Skeletal muscle satellite cell (primary cell): ENCODE measurements around the gene AUTS2.

Source experiments
- H3K27me3 ChIP-seq: 2 replicates; pipeline ENCODE4 v1.7.0; 2013; ENCODE audit warnings: low read length; ENCODE audit not compliant: control insufficient read depth, insufficient read depth
- H3K36me3 ChIP-seq: 2 replicates; pipeline ENCODE4 v1.7.0; 2013; ENCODE audit warnings: mild to moderate bottlenecking, control low read depth, low read length; ENCODE audit not compliant: insufficient read depth
- H3K4me1 ChIP-seq: 2 replicates; pipeline ENCODE4 v1.7.0; 2013; ENCODE audit warnings: low read length; ENCODE audit not compliant: control insufficient read depth, insufficient read depth
- H3K4me2 ChIP-seq: 2 replicates; pipeline ENCODE4 v1.7.0; 2013; ENCODE audit warnings: mild to moderate bottlenecking, low read length
- H3K4me3 ChIP-seq: 2 replicates; pipeline ENCODE4 v1.7.0; 2013; ENCODE audit warnings: low read length
- H3K9ac ChIP-seq: 2 replicates; pipeline ENCODE4 v1.7.0; 2013; ENCODE audit warnings: mild to moderate bottlenecking, low read depth, low read length, moderate library complexity
- H3K9me3 ChIP-seq: replicated peaks from 2 replicates; pipeline ENCODE4 v1.7.0; 2013; ENCODE audit warnings: mild to moderate bottlenecking, control low read depth, low read length

AUTS2 gene

GRCh38 chr7:70390251-70390650, 792.0 kb downstream of the AUTS2 start:
- no peak overlapping the region for H3K4me2 ChIP-seq
- no peaks in the 10 kb centered on the region for H3K36me3 ChIP-seq
- no peaks in the 10 kb centered on the region for H3K27me3 ChIP-seq
- H3K4me3 ChIP-seq = no peak overlapping the region
- H3K9ac ChIP-seq = no peak overlapping the region
- no peaks in the 10 kb centered on the region for H3K9me3 ChIP-seq
- peaks cover 9% of the 10 kb centered on the region for H3K4me1 ChIP-seq

GRCh38 chr7:70392256-70392876, 794.1 kb downstream of the AUTS2 start:
- Histone ChIP-seq H3K9ac (no peak overlapping the region), H3K27me3 (no peaks in the 10 kb centered on the region), H3K4me2 (no peak overlapping the region), H3K36me3 (no peaks in the 10 kb centered on the region), H3K4me1 (peaks cover 9% of the 10 kb centered on the region), H3K4me3 (no peak overlapping the region), H3K9me3 (no peaks in the 10 kb centered on the region)

GRCh38 chr7:70392877-70393435, 794.7 kb downstream of the AUTS2 start:
- Histone ChIP-seq H3K4me3 (no peak overlapping the region), H3K4me1 (peaks cover 9% of the 10 kb centered on the region), H3K9ac (no peak overlapping the region), H3K36me3 (no peaks in the 10 kb centered on the region), H3K9me3 (no peaks in the 10 kb centered on the region), H3K4me2 (no peak overlapping the region), H3K27me3 (no peaks in the 10 kb centered on the region)

- no peaks in the 10 kb centered on the region for H3K36me3 ChIP-seq
- H3K4me1 ChIP-seq = peaks cover 9% of the 10 kb centered on the region
- no peak overlapping the region for H3K4me2 ChIP-seq
- no peak overlapping the region for H3K9ac ChIP-seq
- no peaks in the 10 kb centered on the region for H3K27me3 ChIP-seq
- no peaks in the 10 kb centered on the region for H3K9me3 ChIP-seq
- H3K4me3 ChIP-seq = no peak overlapping the region
These were observed 795.7 kb downstream of the AUTS2 start for GRCh38 chr7:70393956-70394355.

DNA sequence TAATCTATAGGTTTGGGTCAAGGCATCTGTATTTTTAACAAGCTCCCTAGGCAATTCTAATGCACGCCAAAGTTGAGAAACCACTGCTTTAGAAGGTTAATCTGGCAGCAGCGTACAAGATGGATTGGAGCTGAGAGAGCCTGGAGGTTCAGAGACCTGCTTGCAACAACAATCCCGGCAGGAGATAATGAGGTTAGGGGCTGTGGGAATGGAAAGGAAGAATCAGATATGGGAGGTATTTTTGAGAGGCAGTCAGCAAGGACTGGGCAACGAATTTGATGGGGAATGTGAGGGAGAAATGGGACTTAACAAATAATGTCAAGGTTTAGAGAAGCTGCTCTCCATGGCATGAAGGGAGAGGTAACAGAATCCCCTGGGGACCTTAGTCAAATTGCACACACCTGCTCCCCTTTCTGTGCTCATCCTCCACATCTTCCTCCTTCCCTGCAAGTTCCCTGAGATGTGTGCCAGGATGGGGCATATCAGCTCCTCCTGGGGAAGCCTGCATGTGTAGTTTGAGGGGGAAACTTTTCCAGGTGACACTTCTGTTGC, 802.6 kb downstream of the AUTS2 start:
- no peak overlapping the region for H3K9ac ChIP-seq
- H3K4me3 ChIP-seq = no peak overlapping the region
- no peaks in the 10 kb centered on the region for H3K4me1 ChIP-seq
- H3K36me3 ChIP-seq = no peaks in the 10 kb centered on the region
- no peaks in the 10 kb centered on the region for H3K27me3 ChIP-seq
- no peaks in the 10 kb centered on the region for H3K9me3 ChIP-seq
- H3K4me2 ChIP-seq = no peak overlapping the region

DNA sequence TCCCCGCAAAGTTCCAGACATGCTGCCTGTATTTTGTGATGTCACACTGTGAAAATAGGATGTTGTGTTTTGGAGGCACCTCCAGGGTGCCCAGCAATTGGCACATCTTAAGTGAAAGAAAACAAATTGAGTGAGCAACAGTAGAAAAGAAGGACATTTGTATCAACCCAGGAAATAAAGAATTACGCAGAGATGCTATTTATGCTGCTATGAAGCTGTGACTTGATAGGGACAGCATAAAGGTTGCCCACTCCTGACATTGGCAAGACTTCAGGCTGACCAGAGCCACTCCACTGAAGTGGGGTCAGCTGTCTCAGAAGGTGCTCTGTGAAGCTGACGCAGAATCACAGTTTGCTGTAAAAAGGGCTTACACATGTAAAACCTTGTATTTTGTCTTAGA, 803.8 kb downstream of the AUTS2 start:
- Histone ChIP-seq H3K9ac (no peak overlapping the region), H3K36me3 (no peaks in the 10 kb centered on the region), H3K27me3 (no peaks in the 10 kb centered on the region), H3K4me1 (no peaks in the 10 kb centered on the region), H3K4me3 (no peak overlapping the region), H3K4me2 (no peak overlapping the region), H3K9me3 (no peaks in the 10 kb centered on the region)

- no peaks in the 10 kb centered on the region for H3K27me3 ChIP-seq
- H3K4me3 ChIP-seq = no peak overlapping the region
- H3K9me3 ChIP-seq = no peaks in the 10 kb centered on the region
- H3K4me2 ChIP-seq = no peak overlapping the region
- no peaks in the 10 kb centered on the region for H3K4me1 ChIP-seq
- no peaks in the 10 kb centered on the region for H3K36me3 ChIP-seq
- H3K9ac ChIP-seq = no peak overlapping the region
These were observed 807.0 kb downstream of the AUTS2 start for GRCh38 chr7:70405241-70405640.

DNA sequence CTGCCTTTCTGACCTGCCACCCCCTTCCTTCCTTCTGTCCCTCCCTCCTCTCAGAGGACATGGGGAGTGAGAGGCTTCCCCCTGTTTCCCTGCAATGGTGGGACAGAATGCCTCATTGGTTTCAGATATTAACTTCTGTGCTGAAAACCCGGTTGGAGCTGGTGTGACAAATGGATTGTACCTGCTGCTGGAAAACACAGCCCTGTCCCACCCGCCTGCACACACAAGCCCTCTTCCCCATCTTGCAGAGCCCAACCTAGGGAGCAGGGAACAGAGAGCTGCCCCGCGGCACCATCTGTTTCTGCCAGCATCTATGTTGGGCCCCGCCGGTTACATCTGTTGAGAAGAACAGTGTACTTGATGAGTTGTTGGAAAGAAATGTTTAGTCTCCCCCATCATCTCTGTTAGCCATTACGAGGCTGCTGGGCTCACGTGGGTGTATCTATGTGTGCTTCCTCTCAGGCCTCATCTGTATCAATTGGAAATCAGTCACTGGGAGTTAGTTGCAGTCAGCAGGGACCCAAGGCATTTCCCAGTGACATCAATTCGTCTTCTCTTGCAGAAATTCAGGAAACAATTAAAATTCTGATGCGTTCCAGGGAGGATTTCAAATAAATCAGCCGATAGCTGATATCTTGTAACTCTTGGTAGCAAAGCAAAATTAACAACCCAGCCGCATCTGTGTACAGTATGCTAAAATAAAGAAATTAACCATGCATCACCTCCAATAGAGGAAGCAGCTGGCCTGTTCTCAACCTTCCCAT, 808.1 kb downstream of the AUTS2 start:
- H3K9ac ChIP-seq = no peak overlapping the region

DNA sequence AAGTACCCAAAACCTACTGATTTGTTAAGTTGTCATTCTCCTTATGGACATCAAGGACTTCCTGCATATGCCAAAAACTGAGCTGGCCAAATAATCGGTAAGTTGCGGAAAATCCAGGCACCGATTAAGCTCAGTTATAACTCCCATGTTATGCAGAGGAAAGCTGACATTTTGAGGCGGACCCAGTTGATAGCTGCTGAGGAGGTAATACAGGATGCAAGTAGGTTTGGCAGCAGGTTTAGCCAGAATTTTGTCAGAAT, 808.6 kb downstream of the AUTS2 start:
- Histone ChIP-seq H3K9me3 (no peaks in the 10 kb centered on the region), H3K36me3 (no peaks in the 10 kb centered on the region), H3K4me1 (no peaks in the 10 kb centered on the region), H3K4me3 (no peak overlapping the region), H3K27me3 (no peaks in the 10 kb centered on the region), H3K9ac (no peak overlapping the region), H3K4me2 (no peak overlapping the region)

More for the DNA sequence above, 808.1 kb downstream of the AUTS2 start:
- Histone ChIP-seq H3K9me3 (no peaks in the 10 kb centered on the region), H3K36me3 (no peaks in the 10 kb centered on the region), H3K4me2 (no peak overlapping the region), H3K27me3 (no peaks in the 10 kb centered on the region), H3K4me3 (no peak overlapping the region), H3K4me1 (no peaks in the 10 kb centered on the region)

DNA sequence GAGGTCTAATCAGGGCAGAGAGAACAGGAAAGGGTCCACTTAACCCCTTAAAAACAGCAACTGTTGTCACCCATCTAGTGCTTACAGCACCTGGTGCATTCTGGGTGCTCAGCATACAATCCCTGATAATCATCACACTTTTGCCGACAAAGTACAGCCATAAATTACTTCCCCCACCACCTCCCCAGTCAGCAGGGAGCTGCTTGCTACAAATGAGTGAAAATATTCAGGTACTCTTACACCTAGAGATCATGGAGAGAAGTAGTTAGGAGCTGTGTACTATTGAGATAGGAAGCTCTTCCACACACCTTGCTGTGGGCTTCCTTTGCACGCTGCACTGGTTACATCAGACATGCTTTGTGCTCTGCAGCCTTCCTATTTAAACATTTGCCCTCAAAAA, 810.2 kb downstream of the AUTS2 start:
- no peaks in the 10 kb centered on the region for H3K9me3 ChIP-seq
- no peaks in the 10 kb centered on the region for H3K4me1 ChIP-seq
- H3K36me3 ChIP-seq = no peaks in the 10 kb centered on the region
- no peak overlapping the region for H3K4me2 ChIP-seq
- no peaks in the 10 kb centered on the region for H3K27me3 ChIP-seq
- H3K9ac ChIP-seq = no peak overlapping the region
- H3K4me3 ChIP-seq = no peak overlapping the region

GRCh38 chr7:70408891-70409290, 810.6 kb downstream of the AUTS2 start:
- no peak overlapping the region for H3K9ac ChIP-seq
- H3K27me3 ChIP-seq = no peaks in the 10 kb centered on the region
- no peaks in the 10 kb centered on the region for H3K36me3 ChIP-seq
- H3K4me1 ChIP-seq = no peaks in the 10 kb centered on the region
- no peak overlapping the region for H3K4me2 ChIP-seq
- H3K9me3 ChIP-seq = no peaks in the 10 kb centered on the region
- H3K4me3 ChIP-seq = no peak overlapping the region
